NCI-H82 treated with DMSO at 0.1 percent for 48 hours (cell line): ENCODE measurements around the gene PIWIL1.

Experiments used
- DNase-seq: peaks from one replicate; lab custom pipeline; 2025; ENCODE audit not compliant: unreplicated experiment; lab: John Stamatoyannopoulos, UW

The PIWIL1 gene

GRCh38 chr12:130336723-130337487, 782 bp upstream of the PIWIL1 start:
- DNase-seq: no peak

DNA sequence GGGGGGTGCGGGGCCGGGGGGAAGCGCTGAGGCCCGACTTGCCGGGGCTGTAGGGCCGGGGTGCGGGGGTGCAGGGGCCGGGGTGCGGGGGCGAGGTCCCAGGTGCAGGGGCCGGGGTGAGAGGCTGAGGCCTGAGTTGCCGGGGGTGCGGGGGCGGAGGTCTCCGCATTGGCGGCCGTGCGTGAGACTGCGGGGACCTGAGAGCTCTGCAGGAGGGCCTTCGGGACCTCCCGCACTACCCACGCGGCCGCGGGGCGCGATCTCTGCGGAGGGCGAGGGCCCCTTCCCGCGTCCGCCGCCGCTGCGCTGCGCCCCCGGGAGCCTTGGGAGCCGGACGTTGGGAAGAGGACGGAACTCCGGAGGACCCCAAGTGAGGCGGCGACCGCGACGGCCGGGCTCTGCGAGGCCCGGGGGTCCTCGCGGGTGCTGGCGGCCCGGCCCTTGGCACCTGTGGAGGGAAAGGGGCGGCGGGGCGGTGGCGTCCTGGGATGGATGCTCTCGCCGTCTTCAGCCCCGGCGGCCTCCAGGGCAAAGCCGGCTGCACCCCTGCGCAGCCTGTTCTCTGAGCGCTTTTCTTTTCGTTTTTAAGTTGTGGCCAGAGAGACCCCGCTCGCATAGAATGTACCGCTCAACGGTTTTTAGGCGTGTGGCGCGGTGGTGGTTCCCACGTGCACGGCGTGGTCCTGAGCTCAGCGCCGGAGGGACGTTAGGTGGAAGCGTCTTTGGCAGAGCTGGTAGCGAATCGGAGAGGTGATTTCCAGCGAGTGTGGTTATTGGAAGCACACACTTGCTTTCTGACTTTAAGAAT, 1.3 kb downstream of the PIWIL1 start:
- DNase-seq: no peak

- no peak for DNase-seq
Measured at GRCh38 chr12:130339951-130340350, 2.3 kb downstream of the PIWIL1 start.

GRCh38 chr12:130342442-130342841, 4.8 kb downstream of the PIWIL1 start:
- DNase-seq: no peak

GRCh38 chr12:130342842-130343241, 5.2 kb downstream of the PIWIL1 start:
- DNase-seq: no peak

DNA sequence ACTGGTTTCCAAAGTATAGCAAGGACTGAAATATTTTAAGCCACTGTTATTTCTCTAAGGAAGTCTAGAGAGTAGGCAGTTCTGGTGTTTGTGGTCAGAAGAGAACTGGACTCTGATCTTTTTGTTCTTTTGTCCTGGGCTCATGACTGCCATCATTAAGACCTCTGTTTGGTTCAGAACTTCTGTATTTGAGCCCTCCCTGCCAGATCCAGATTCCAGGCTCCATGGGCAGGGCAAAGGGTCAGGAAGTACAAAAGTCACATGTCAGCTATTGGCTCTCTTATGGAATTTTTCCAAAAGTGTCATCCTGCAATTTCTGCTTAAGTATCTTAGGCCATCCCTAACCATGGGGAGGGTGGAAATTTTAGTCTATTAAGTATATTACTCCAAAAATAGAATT, 6.8 kb downstream of the PIWIL1 start:
- no peak for DNase-seq

DNA sequence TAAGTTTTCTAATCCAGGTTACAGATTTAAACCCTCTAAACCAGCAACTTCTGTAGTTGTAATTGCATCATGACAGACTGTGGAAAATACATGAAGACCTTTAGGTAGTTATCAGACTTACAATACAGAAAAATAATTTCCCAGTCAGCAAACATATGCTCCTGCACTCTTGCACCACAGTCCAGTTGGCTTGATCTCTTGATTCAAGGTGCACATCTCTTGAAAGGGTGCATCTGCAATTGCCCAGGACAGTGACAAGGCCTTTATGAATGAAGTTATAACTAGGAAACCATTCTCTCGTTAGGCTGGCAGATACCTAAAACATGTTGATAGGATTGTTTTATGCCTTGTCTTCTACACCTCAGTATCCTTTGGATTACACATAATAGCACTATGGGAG, 7.6 kb downstream of the PIWIL1 start:
- DNase-seq: no peak

DNA sequence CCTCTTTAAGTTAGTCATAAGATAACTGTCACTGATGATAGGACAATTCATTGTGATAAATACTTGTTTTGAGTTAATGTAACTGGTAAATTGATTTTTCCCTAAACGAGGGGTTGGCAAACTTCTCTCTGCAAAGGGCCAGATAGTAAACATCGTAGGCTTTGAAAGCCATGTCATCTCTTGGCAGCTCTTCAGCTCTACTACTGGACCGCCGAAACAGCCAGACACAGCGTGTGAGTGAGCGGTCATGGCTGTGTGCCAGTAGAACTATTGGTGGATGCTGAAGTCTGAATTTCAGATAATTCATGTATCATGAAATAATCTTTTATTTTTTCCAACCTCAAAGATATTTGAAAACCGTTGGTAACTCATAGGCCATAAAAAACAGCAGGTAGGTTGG, 9.9 kb downstream of the PIWIL1 start:
- DNase-seq: no peak

DNA sequence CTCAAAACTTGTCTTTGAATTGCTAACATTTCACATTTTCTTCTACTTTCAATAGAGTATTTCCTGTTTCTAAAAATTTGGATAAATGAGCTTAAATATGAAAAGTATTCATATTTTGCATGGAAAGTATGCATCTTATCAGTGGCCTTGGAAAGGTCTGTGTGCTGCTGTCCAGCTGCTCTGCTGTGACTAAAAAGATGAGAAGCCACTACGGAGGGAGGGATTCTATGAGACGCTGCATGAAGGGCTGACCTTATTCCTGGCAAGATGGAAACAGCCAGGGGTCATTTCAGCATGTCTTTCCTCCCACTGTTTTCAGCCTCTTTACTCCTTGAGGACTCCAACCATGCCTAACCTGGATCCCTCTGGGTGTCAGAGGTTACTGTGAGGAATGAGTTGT, 13.0 kb downstream of the PIWIL1 start:
- no peak for DNase-seq

- no peak for DNase-seq
Measured at GRCh38 chr12:130351326-130351725, 13.6 kb downstream of the PIWIL1 start.

DNA sequence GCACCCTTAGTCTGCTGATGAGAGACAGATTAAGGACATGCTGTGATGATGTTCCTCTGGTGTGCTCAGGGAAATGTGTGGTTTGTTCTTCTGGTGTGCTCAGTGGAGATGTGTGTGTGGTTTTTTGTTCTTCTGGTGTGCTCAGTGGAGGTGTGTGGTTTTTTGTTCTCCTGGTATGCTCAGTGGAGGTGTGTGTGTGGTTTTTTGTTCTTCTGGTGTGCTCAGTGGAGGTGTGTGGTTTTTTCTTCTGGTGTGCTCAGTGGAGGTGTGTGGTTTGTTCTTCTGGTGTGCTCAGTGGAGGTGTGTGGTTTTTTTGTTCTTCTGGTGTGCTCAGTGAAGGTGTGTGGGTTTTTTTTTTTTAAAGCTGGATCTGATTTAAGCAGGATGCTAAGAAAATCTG, 15.4 kb downstream of the PIWIL1 start:
- no peak for DNase-seq

GRCh38 chr12:130354407-130354806, 16.7 kb downstream of the PIWIL1 start:
- no peak for DNase-seq

- DNase-seq: no peak
Measured at GRCh38 chr12:130356222-130356621, 18.5 kb downstream of the PIWIL1 start.

DNA sequence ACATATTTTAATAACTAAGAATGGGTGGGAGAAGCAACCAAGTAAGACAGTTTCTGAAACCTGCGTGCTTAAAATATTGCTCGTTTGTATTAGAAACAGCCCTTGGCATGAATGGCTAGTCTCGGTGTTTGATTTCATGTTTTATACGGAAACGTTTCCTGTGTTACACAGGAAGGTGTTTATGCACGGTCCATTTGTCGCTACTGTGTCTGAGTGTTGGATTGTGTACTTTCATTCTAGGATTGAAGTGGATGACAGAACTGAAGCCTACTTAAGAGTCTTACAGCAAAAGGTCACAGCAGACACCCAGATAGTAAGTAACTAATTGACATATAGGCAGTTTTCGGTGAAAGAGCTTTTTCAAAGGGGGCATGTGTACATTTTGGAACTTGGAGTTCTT, 19.6 kb downstream of the PIWIL1 start:
- no peak for DNase-seq

- no peak for DNase-seq
Measured at GRCh38 chr12:130357729-130358330, 20.1 kb downstream of the PIWIL1 start.

DNA sequence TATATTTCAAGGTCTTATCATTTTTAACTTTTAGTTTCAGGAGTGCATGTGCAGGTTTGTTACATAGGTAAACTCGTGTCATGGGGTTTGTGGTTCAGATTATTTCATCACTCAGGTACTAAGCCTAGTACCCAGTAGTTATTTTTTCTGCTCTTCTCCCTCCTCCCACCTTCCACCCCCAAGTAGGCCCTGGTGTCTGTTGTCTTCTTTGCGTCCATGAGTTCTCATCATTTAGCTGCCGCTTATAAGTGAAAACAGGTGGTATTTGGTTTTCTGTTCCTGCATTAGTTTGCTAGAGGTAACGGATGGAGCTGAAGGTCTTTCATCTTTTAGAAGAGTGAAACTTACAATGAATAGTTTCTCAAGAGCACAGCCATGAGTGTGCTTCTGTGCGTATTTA, 24.4 kb downstream of the PIWIL1 start:
- no peak for DNase-seq

GRCh38 chr12:130364578-130364977, 26.9 kb downstream of the PIWIL1 start:
- no peak for DNase-seq

- no peak for DNase-seq
Measured at GRCh38 chr12:130366159-130366558, 28.5 kb downstream of the PIWIL1 start.

GRCh38 chr12:130367003-130367402, 29.3 kb downstream of the PIWIL1 start:
- no peak for DNase-seq

DNA sequence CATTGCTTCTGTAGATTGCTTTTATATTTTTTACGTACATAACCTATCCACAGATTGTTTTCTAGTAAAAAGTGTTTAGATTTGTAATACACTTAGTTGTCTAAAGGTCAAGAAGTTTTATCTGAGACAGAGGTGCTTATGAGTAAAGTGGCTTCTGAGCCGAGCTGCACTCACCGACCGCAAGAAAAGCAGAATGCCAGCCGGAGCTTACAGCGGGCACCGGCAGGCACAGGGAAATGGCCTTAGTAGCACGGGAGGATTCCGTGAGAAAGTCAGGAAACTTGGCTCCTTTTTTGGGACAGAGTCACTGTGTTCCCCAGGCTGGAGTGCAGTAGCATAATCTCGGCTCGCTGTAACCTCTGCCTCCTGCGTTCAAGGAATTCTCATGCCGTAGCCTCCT, 29.8 kb downstream of the PIWIL1 start:
- DNase-seq: no peak

GRCh38 chr12:130369816-130370215, 32.1 kb downstream of the PIWIL1 start:
- DNase-seq: no peak

GRCh38 chr12:130371296-130371695, 33.6 kb downstream of the PIWIL1 start:
- no peak for DNase-seq
